Measurements from ENCODE around the gene GOLGA6B.
"Not testable (repeated sequence)": the region's sequence is repeated elsewhere in the genome, so short reads cannot be mapped to it uniquely, and the experiment has no call there.

The GOLGA6B gene

DNA sequence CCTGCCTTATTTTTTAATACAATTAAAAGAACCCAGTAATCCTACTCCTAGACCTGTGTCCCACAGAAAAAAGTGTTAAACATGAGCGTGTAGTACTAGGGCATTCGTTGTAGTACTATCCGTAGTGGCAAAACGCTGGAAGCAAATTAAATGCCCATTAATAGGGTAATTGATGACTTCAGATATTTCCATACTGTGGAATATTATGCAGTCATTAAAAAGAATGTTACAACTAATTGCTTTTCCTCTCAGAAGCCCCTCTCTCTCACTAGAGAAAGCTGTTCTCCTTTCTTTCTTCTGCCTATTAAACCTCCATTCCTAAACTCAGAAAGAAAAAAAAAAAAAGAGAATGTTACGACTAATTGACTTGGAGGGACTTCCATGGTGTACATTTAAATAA, 34.2 kb downstream of the GOLGA6B start:
- no peak overlapping the region for H3K4me3 ChIP-seq (ENCODE audit: low read depth, low read length)
- TF ChIP-seq, protein P1, sequence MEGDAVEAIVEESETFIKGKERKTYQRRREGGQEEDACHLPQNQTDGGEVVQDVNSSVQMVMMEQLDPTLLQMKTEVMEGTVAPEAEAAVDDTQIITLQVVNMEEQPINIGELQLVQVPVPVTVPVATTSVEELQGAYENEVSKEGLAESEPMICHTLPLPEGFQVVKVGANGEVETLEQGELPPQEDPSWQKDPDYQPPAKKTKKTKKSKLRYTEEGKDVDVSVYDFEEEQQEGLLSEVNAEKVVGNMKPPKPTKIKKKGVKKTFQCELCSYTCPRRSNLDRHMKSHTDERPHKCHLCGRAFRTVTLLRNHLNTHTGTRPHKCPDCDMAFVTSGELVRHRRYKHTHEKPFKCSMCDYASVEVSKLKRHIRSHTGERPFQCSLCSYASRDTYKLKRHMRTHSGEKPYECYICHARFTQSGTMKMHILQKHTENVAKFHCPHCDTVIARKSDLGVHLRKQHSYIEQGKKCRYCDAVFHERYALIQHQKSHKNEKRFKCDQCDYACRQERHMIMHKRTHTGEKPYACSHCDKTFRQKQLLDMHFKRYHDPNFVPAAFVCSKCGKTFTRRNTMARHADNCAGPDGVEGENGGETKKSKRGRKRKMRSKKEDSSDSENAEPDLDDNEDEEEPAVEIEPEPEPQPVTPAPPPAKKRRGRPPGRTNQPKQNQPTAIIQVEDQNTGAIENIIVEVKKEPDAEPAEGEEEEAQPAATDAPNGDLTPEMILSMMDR (IDR thresholded peaks at IDR 0.05; ENCODE audit: borderline replicate concordance, insufficient read depth, low read depth, low read length) = no peak

DNA sequence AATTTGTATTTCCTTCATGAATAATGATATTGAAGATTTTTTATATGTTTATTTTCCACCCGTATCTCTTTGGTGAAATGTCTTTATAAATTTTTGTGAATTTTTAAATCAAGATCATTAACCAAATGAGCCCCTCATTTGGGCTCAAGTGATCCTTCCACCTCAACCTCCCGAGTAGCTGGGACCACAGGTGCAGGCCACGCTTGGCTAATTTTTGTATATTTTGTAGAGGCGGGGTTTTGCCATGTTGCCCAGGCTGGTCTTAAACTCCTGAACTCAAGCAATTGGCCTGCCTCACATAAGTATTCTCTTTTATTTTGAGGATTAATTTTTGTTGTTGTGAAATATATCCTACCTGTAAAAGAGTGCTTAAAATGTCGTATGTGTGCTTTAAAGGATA, 36.4 kb downstream of the GOLGA6B start:
- TF ChIP-seq, protein P1 (IDR thresholded peaks at IDR 0.05; ENCODE audit: borderline replicate concordance, insufficient read depth, low read depth, low read length) = no peak

DNA sequence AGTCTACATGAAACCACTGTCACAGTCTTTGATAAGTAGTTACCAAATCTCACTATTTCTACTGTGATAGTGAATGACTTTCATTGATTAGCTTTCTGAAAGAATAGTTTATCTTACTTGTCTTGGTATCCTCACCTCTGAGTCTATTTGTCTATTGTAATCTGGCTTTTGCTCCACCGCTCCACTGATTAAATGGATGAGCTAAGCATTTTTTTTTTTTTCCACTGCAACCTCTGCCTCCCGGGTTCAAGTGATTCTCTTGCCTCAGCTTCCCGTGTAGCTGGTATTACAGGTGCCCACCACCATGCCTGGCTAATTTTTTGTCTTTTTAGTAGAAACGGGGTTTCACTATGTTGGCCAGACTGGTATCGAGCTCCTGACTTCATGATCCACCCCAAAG, 44.4 kb downstream of the GOLGA6B start:
- H3K4me3 ChIP-seq (ENCODE audit: low read depth, low read length) = no peak overlapping the region
- TF ChIP-seq, protein P1 (IDR thresholded peaks at IDR 0.05; ENCODE audit: borderline replicate concordance, insufficient read depth, low read depth, low read length) = no peak

More for the DNA sequence above, 36.4 kb downstream of the GOLGA6B start:
- no peak overlapping the region for H3K4me3 ChIP-seq (ENCODE audit: low read depth, low read length)

DNA sequence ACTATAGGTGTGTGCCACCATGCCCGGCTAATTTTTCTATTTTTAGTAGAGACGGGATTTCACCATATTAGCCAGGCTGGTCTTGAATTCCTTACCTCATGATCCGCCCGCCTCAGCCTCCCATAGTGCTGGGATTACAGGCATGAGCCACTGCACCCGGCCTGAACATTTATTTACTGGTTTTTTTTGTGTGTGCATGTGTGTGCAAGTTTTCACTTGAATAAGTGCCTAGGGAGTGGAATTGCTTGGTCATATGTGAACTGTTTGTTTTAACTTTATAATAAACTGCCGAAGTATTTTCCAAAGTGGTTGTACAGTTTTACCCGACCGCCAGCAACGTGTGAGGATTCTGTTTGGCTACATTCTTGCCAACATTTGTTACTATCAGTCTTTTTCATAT, 45.6 kb downstream of the GOLGA6B start:
- TF ChIP-seq, protein P1 (IDR thresholded peaks at IDR 0.05; ENCODE audit: borderline replicate concordance, insufficient read depth, low read depth, low read length) = no peak
- H3K4me3 ChIP-seq (ENCODE audit: low read depth, low read length) = no peak overlapping the region

DNA sequence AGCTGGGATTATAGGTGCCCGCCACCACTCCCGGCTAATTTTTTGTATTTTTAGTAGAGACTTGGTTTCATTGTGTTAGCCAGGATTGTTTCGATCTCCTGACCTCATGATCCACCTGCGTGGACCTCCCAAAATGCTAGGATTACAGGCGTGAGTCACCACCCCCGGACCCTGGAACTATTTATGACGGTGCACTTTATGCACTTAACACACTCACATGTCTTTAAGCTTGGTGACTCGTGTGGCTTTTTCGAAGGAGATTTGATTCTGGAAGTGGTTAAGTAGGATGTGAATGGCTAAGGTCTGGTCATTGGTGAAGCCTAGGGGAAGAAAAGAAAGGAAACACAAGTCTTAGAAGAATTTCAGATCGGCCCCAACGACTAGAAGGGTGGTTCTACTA, 51.8 kb downstream of the GOLGA6B start:
- TF ChIP-seq, protein P1 (IDR thresholded peaks at IDR 0.05; ENCODE audit: borderline replicate concordance, insufficient read depth, low read depth, low read length) = no peak
- H3K4me3 ChIP-seq (ENCODE audit: low read depth, low read length) = no peak overlapping the region

DNA sequence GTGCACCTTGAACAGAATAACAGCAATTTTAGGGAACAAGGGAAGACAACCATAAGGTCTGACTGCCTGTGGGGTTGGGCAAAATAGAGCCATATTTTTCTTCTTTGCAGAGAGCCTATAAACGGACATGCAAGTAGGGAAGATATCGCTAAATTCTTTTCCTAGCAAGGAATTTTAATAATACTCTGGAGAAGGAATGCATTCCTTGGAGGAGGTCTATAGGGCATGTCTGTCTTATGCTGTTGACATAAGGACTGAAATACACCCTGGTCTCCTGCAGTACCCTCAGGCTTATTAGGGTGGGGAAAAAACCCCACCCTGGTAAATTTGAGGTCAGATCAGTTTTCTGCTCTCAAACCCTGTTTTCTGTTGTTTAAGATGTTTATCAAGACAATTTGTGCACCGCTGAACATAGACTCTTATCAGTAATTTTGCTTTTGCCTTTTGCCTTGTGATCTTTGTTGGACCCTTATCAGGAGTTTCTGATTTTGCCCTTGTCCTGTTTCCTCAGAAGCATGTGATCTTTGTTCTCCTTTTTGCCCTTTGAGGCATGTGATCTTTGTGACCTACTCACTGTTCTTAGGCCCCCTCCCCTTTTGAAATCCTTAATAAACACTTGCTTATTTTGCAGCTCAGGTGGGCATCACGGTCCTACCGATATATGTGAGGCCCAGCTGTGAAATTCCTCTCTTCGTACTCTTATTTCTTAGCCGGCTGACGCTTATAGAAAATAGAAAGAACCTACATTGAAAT, 54.2 kb downstream of the GOLGA6B start:
- not testable (repeated sequence) for H3K4me3 ChIP-seq (ENCODE audit: low read depth, low read length)

Measured in GM12875 (cell line).